Measurements from ENCODE around the gene ATP5PF.
"Not testable (repeated sequence)": the region's sequence is repeated elsewhere in the genome, so short reads cannot be mapped to it uniquely, and the experiment has no call there.

Gene ATP5PF

GRCh38 chr21:25732091-25732760 lies 2.5 kb downstream of the ATP5PF start:
- no peak for DNase-seq

- no peak for DNase-seq
These were observed 12.1 kb downstream of the ATP5PF start for GRCh38 chr21:25722631-25723030.

DNA sequence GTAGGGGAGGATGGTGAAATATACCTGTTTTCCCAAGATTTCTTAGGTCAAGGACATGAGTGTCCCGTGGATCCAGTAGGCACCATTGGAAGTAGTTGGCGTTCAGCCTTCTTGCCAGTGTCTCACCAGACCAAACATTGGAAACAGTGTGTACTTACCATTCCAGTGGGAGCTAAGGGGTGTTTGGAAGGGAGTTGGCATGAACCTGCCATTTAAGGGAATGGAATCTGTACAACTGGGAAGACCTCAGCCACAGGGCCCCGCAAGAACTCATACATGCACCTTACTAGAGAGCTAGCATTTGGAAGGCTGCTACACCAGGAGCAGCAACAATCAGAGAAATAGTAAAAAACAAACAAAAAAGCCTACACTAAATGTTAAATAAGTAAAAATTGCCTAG lies 12.7 kb downstream of the ATP5PF start:
- DNase-seq = no peak

GRCh38 chr21:25717491-25718147 lies 17.1 kb downstream of the ATP5PF start:
- DNase-seq = no peak

DNA sequence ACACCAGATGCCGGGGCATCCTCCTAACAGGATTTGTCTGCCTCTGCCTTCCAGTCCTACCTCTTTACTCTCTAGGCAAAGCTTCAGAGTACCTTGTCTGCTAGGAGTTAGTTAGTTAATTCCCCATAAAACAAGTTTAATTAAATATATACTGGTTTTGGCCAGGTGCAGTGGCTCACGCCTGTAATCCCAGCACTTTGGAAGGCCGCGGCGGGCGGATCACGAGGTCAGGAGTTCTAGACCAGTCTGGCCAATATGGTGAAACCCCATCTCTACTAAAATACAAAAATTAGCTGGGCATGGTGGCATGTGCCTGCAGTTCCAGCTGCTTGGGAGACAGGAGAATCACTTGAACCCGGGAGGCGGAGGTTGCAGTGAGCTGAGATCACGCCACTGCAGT lies 20.6 kb downstream of the ATP5PF start:
- not testable (repeated sequence) for DNase-seq

DNA sequence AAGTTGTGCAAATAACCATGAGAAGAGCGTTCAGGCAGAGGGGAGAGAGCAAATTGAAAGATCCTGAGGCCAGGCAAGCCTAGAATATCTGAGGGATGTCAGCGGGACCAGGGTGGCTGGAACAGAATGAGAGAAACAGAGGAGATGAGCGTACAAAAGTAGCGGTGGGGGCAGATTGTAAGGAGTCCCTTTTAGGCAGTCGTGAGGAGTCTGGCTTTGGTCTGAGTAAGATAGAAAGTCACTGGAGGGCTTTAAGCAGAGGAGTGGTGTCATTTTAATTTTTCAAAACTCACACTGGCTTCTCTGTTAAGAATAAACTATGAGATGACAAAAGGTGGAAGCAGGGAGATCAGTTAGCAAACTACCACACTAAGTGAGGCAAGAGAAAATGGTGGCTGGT lies 24.2 kb downstream of the ATP5PF start:
- no peak for DNase-seq

GRCh38 chr21:25709684-25710265 lies 24.9 kb downstream of the ATP5PF start:
- no peak for DNase-seq

DNA sequence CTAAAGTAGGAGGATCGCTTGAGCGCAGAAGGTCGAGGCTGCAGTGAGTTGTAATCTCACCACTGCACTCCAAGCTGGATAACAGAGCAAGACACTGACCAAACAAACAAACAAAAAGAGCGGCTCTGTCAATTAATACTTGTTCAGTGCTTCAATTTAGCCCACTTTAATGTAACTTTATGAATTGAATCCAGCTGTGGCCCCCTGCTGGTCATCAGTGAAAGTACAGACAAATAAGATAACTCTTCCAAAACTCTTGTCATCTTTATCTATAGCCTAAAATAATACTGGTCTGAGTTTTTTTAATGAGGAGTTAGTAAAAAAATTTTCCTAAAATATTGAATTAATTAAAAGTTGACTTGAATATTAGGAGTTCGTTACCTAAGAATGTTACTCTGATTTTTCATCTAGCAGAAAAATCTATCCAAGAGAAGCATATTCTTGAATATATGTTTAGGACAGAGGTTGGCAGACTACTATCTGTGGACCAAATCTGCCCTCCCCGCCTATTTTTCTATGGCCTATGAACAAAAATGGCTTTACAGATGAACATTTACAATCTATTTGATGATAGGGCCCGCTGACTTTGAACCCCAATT lies 26.1 kb downstream of the ATP5PF start:
- DNase-seq = peak in 19 of 56 donors; percentile 1 to 68 (median 8)

DNA sequence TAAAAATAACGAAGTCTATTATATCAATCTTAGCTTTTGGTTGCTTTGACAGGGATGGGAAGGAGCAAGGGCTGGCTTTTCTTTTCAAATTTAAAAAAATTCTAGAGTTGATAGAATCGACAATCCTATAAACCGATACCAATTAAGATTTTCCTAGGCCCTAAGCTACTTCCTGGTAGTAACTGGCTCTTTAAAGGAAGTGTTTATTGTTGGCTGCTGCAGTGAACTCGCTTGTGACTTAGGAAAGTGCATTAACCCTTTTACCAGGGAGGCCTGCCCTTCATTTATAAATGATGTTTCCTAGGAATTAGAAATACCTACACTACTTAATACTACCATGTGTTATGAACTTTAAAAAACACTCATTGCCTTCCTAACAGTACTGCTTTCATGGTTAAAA lies 33.2 kb downstream of the ATP5PF start:
- DNase-seq = no peak

DNA sequence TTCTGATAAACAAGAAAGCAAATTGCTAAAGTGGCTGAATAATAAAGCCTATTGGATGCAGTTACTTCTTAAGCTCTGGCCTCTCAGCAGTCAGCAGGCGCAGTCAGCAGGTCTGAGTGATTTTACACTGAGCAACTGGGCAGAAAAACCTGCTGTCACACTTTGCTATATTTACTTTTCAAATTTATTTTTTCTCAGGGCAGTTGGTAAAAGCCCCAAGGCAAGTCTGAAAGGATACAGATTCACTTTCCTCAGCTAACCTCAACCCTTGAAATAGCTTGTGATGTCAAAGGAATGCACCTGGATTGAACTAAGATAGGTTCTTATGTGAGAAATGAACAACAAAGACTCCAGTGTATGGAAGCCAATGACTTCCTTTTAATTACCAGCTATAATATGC lies 34.0 kb downstream of the ATP5PF start:
- no peak for DNase-seq

GRCh38 chr21:25695461-25695860 lies 39.2 kb downstream of the ATP5PF start:
- DNase-seq = not testable (repeated sequence)

DNA sequence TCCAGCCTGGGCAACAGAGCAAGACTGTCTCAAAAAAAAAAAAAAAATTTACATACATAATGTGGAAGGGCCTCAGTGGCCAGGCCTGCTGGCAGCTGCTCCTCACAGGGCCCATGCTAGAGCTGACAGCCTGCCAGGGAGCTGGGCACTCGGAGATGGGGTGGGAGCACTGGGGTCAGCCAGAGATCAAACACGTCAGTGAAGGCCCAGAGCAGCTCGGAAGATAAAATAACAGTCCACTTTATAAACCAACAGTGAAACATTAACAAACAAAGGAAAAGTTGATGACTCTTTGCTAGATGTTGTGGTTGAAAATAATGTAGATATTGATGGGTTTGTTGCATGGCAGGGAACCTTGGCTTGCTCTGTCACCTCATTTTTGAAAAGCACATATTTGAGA lies 42.7 kb downstream of the ATP5PF start:
- no peak for DNase-seq

DNA sequence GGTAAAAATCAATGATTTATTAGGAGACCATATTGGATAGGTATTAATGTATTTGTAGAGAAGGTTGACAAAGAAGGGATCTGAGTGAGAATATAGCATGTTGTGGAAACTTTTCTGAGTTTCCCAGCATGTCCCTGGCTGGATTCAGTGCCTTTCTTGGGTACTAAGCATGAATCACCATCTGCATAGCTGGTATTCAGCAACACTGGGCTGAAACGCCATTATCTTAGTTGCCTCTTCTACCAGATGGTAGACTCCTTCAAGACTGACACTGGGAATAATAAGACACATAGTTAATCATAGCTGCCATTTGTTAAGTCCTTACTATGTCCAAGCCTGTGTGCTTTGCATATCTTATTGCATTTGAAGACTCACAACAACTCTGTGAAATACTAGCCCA lies 45.5 kb downstream of the ATP5PF start:
- DNase-seq = no peak

GRCh38 chr21:25688275-25689155 lies 46.2 kb downstream of the ATP5PF start:
- DNase-seq = no peak

- no peak for DNase-seq
These were observed 46.9 kb downstream of the ATP5PF start for GRCh38 chr21:25687787-25688186.

- DNase-seq = no peak
These were observed 52.3 kb downstream of the ATP5PF start for GRCh38 chr21:25682382-25682781.

DNA sequence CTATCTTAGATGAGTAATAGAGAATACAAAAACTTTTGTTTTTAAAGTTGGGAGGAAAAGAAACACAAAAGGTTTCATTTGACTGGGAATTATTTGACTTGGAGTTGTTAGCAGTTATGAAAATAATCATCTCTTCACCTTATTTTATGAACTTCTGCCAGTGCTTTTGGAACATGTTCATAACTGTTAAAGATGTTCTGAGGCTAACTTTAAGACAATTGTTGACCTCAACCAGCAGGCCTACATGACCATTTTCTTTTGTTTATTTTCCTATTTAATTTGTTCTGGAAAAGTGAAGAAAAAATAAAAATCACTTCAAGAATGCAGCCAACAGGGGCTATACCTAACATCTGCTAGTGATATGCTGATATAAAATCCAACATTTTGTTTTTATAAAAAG lies 58.3 kb downstream of the ATP5PF start:
- no peak for DNase-seq
